Esophagus muscularis mucosa (tissue), 4 donors: ENCODE data around the gene PTPRT.

Experiments used
- CTCF ChIP-seq, 3 experiments: fragments of 200-600 bp in 2 of 3; fragments of 450-650 bp in 1 of 3; sonication (generic) in 2 of 3; IDR thresholded peaks; one replicate each; pipeline ENCODE4 v1.5.1; 2017 to 2019; ENCODE audit warnings: antibody characterized with exemption in 3 of 3, mild to moderate bottlenecking in 2 of 3, moderate library complexity in 1 of 3
- EP300 ChIP-seq: sonication (generic); formaldehyde crosslinking; IDR thresholded peaks from one replicate; pipeline ENCODE4 v1.6.1; 2017; ENCODE audit warnings: antibody characterized with exemption
- POLR2AphosphoS5 ChIP-seq, 2 donors: sonication (generic); formaldehyde crosslinking; IDR thresholded peaks; one replicate each; pipeline ENCODE4 v1.6.1; 2017; ENCODE audit warnings: antibody characterized with exemption in 2 of 2

GRCh38 chr20:43161716-43162115 lies 28.0 kb downstream of the PTPRT start:
- TF ChIP-seq CTCF (IDR thresholded peaks at IDR 0.05) (no peak), POLR2AphosphoS5 (IDR thresholded peaks at IDR 0.05) (no peak), EP300 (no peak)
